HG03108 (cell line): Measurements from ENCODE around the gene ANGPTL8.

Experiments used
- ATAC-seq: cut with Tn5 transposase; IDR thresholded peaks from one replicate; pipeline ENCODE4 v1.9.1; 2021; ENCODE audit warnings: moderate library complexity; ENCODE audit not compliant: unreplicated experiment

The ANGPTL8 gene

GRCh38 chr19:11203194-11204075, 36.0 kb upstream of the ANGPTL8 start:
- ATAC-seq: no peak

GRCh38 chr19:11204076-11204602, 35.3 kb upstream of the ANGPTL8 start:
- no peak for ATAC-seq

GRCh38 chr19:11204943-11205349, 34.5 kb upstream of the ANGPTL8 start:
- ATAC-seq: no peak

- ATAC-seq: no peak
Observed at GRCh38 chr19:11205939-11206570, 33.4 kb upstream of the ANGPTL8 start.

- ATAC-seq: no peak
Observed at GRCh38 chr19:11208561-11209471, 30.6 kb upstream of the ANGPTL8 start.

GRCh38 chr19:11209839-11210655, 29.4 kb upstream of the ANGPTL8 start:
- no peak for ATAC-seq

- ATAC-seq: no peak
Observed at GRCh38 chr19:11210656-11210928, 28.8 kb upstream of the ANGPTL8 start.

- no peak for ATAC-seq
Observed at GRCh38 chr19:11214387-11214786, 25.0 kb upstream of the ANGPTL8 start.

- no peak for ATAC-seq
Observed at GRCh38 chr19:11221082-11221598, 18.3 kb upstream of the ANGPTL8 start.

GRCh38 chr19:11223200-11223599, 16.2 kb upstream of the ANGPTL8 start:
- no peak for ATAC-seq

- no peak for ATAC-seq
Observed at GRCh38 chr19:11224429-11224828, 15.0 kb upstream of the ANGPTL8 start.

GRCh38 chr19:11225172-11225571, 14.2 kb upstream of the ANGPTL8 start:
- ATAC-seq: no peak

- ATAC-seq: no peak
Observed at GRCh38 chr19:11225815-11226214, 13.6 kb upstream of the ANGPTL8 start.

- no peak for ATAC-seq
Observed at GRCh38 chr19:11226716-11227166, 12.7 kb upstream of the ANGPTL8 start.

- no peak for ATAC-seq
Observed at GRCh38 chr19:11227195-11227886, 12.1 kb upstream of the ANGPTL8 start.

GRCh38 chr19:11230621-11231386, 8.6 kb upstream of the ANGPTL8 start:
- no peak for ATAC-seq

- no peak for ATAC-seq
Observed at GRCh38 chr19:11232555-11232954, 6.9 kb upstream of the ANGPTL8 start.

- ATAC-seq: no peak
Observed at GRCh38 chr19:11233073-11233472, 6.3 kb upstream of the ANGPTL8 start.
